AG04450 (cell line): ENCODE data around the gene CPNE8. TPM values are rescaled to one million over a fixed set of nuclear protein-coding genes. Genes with fewer than 3 reads are reported as not detected.
"Not testable (repeated sequence)": the region's sequence is repeated elsewhere in the genome, so short reads cannot be mapped to it uniquely, and the experiment has no call there.

Experiments
- CTCF ChIA-PET: fragments of 300-600, 350-600 bp; formaldehyde crosslinking; extraction: SDS; loops from one replicate; lab custom pipeline; 2022; ENCODE audit warnings: antibody characterized with exemption, inconsistent platforms; lab: Charles Lee
- POLR2A ChIA-PET: fragments of 350-600 bp; formaldehyde crosslinking; extraction: SDS; loops from one replicate; lab custom pipeline; 2021; ENCODE audit warnings: antibody characterized with exemption, inconsistent platforms; lab: Yijun Ruan, JAX
- DNase-seq: peaks from one replicate; pipeline ENCODE4 v3.0.0-alpha.2; 2011; ENCODE audit warnings: low read depth, low spot score
- H3K27ac ChIP-seq: one replicate; pipeline ENCODE4 v1.5.1; 2012; ENCODE audit warnings: low read depth, low read length, control low read depth
- H3K27me3 ChIP-seq: one replicate; pipeline ENCODE4 v1.6.0; 2012; ENCODE audit warnings: low read length; ENCODE audit not compliant: control insufficient read depth, insufficient read depth
- H3K4me3 ChIP-seq: 2 replicates; pipeline ENCODE4 v1.5.1; 2011; ENCODE audit warnings: mild to moderate bottlenecking, low read depth, low read length, control low read depth
- H3K9me3 ChIP-seq: 2 replicates; pipeline ENCODE4 v1.5.1; 2012; ENCODE audit warnings: low read length; ENCODE audit not compliant: control insufficient read depth, insufficient read depth
- polyA plus RNA-seq: library from polyadenylated mRNA; depleted of rRNA; stranded (reverse); fragments of >200 nt; gene quantifications from 2 replicates; pipeline ENCODE4 v1.2.3, GENCODE V29; 2011
- TF ChIP-seq, protein P1 (sequence below): IDR thresholded peaks from 2 replicates; pipeline ENCODE4 v1.5.1; 2011; ENCODE audit warnings: low read depth, low read length, control low read depth, inconsistent platforms

Gene CPNE8
- polyA plus RNA-seq, 1 experiment = 0.02 TPM

DNA sequence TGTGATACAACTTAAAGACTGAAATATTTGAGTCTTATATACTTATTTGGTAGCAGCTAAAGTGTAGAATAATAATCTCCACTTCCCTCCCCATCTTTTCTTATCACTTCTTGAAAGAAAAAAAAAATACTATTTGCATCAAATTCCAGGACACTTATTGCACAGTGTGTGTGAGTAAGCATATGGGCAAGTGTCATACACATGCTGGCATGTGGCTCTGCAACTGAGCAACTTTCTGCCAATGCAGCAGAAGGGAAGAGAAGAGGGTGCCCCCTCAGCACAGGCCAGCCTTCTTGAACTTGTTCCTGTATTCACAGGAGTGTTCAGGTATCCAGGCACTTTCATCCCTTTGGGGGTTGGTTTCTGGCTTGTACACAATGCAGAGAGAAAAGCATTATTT, 145.8 kb downstream of the CPNE8 start:
- Histone ChIP-seq H3K4me3 (no peak overlapping the region), H3K27me3 (no peaks in the 10 kb centered on the region), H3K27ac (no peak overlapping the region), H3K9me3 (peaks cover 5% of the 10 kb centered on the region)
- ChIA-PET CTCF (interaction anchor here (0.6 kb wide), 1 partner anchor 217 kb away, joined by 3 read pairs; no protein-coding TSS in a partner anchor), POLR2A (no interaction called here)
- no peak for DNase-seq
- TF ChIP-seq, protein P1, sequence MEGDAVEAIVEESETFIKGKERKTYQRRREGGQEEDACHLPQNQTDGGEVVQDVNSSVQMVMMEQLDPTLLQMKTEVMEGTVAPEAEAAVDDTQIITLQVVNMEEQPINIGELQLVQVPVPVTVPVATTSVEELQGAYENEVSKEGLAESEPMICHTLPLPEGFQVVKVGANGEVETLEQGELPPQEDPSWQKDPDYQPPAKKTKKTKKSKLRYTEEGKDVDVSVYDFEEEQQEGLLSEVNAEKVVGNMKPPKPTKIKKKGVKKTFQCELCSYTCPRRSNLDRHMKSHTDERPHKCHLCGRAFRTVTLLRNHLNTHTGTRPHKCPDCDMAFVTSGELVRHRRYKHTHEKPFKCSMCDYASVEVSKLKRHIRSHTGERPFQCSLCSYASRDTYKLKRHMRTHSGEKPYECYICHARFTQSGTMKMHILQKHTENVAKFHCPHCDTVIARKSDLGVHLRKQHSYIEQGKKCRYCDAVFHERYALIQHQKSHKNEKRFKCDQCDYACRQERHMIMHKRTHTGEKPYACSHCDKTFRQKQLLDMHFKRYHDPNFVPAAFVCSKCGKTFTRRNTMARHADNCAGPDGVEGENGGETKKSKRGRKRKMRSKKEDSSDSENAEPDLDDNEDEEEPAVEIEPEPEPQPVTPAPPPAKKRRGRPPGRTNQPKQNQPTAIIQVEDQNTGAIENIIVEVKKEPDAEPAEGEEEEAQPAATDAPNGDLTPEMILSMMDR = no peak

DNA sequence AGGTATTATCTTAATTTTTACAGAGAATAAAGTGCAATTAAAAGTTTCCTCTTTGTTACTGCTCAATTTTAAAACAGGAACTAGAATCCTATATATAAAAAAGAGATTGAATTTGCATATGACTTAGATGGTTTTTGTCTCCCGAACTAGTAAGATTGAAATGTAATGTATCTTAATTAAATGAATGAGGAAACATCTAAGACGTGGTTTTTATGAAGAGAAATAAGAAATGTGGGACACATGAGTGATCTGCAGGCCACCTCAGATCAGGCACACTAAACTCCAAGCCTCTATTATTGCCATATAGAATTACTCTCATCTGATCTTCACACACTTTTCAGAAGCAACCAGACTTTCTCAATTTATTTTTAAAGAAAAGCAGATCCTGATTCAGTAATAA, 158.6 kb downstream of the CPNE8 start:
- DNase-seq = no peak
- ChIA-PET CTCF (no interaction called here), POLR2A (no interaction called here)
- Histone ChIP-seq H3K9me3 (peaks cover 9% of the 10 kb centered on the region), H3K27ac (no peak overlapping the region), H3K27me3 (no peaks in the 10 kb centered on the region), H3K4me3 (no peak overlapping the region)
- TF ChIP-seq, protein P1 = no peak

DNA sequence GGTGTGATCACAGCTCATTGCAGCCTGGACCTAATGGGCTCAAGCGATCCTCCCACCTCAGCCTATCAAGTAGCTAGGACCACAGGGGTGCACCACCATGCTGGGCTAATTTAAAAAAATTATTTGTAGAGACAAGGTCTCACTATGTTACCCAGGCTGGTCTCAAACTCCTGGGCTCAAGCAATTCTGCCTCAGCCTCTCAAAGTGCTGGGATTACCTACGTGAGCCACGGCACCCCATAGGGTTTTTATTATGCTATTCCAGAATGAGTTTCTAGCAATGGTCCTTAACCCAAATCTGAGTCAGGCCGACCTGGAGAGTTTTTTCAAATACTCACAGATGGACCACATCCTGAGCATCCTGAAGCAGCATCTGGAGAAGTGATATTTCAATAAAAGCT, 159.8 kb downstream of the CPNE8 start:
- DNase-seq = no peak
- POLR2A ChIA-PET = no interaction called here
- CTCF ChIA-PET = no interaction called here
- Histone ChIP-seq H3K9me3 (peaks cover 9% of the 10 kb centered on the region), H3K4me3 (no peak overlapping the region), H3K27me3 (no peaks in the 10 kb centered on the region), H3K27ac (no peak overlapping the region)
- TF ChIP-seq, protein P1 = no peak

DNA sequence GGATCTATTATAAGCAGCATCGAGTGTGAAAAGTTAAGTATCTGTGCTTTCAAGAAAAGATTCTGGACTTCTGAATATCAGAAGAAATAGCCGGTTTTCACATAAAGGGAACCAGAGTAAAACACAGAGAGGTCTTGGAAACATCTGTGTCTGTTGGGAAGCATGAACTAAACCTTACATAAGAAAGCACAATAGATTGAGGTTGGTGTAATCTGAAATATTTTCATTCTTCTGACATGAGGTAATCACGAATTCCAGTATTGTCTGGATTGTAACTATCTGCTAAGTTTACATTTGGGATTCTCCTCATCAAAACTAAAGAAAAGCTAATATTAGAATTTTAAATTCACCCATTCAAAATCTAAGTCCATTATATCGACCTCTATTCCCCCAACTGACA, 161.3 kb downstream of the CPNE8 start:
- no peaks in the 10 kb centered on the region for H3K27me3 ChIP-seq
- TF ChIP-seq, protein P1 = no peak
- H3K4me3 ChIP-seq = no peak overlapping the region
- peaks cover 3% of the 10 kb centered on the region for H3K9me3 ChIP-seq
- POLR2A ChIA-PET = no interaction called here
- CTCF ChIA-PET = no interaction called here
- H3K27ac ChIP-seq = no peak overlapping the region
- DNase-seq = no peak

DNA sequence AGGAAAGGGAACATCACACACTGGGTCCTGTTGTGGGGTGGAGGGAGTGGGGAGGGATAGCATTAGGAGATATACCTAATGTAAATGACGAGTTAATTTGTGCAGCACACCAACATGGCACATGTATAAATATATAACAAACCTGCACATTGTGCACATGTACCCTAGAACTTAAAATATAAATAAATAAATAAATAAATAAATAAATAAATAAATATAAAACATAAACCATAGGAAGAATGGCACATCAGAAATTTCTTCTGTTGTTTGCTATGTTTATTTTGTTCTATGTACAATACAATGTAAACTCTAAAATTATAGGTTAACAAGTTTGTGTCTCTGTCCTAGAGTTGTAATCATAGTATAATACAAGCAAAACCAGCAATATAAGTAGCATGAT, 162.9 kb downstream of the CPNE8 start:
- H3K4me3 ChIP-seq, H3K9me3 ChIP-seq, H3K27ac ChIP-seq, H3K27me3 ChIP-seq, DNase-seq, POLR2A ChIA-PET, CTCF ChIA-PET: not testable (repeated sequence)

DNA sequence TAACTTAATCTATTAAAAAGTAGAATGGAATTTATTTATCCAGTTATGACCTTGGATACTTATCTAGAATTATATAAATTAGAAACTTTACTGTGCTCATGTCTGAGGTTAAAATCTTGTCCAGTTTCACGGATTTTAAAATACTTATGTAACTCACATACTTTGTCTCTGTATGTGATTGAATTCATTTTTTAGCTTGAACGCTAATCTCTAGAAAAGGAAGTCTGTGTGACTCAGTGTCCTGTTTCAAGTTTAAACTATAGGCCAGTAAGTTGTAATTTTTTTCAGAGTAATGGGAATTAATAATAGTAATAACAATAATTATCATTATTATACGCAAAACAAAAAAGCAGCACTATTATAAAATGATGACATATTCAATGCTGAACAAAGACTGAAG, 168.6 kb downstream of the CPNE8 start:
- TF ChIP-seq, protein P1 = no peak
- Histone ChIP-seq H3K9me3 (peaks cover 2% of the 10 kb centered on the region; the same call in 1 of the 2 replicates), H3K4me3 (no peak overlapping the region), H3K27ac (no peak overlapping the region), H3K27me3 (no peaks in the 10 kb centered on the region)
- DNase-seq = no peak
- ChIA-PET POLR2A (no interaction called here), CTCF (no interaction called here)
